HG03139 (cell line): Measurements from ENCODE around the gene PGGHG.
"Not testable (repeated sequence)": the region's sequence is repeated elsewhere in the genome, so short reads cannot be mapped to it uniquely, and the experiment has no call there.

Source experiments
- ATAC-seq: cut with Tn5 transposase; IDR thresholded peaks from one replicate; pipeline ENCODE4 v1.9.1; 2021; ENCODE audit not compliant: unreplicated experiment

The PGGHG gene

GRCh38 chr11:296171-297050, 7.5 kb downstream of the PGGHG start:
- no peak for ATAC-seq

GRCh38 chr11:297051-297585, 8.2 kb downstream of the PGGHG start:
- no peak for ATAC-seq

- ATAC-seq, result no peak
Observed at GRCh38 chr11:297586-298405, 8.9 kb downstream of the PGGHG start.

GRCh38 chr11:298406-299065, 9.6 kb downstream of the PGGHG start:
- no peak for ATAC-seq

- no peak for ATAC-seq
Observed at GRCh38 chr11:299081-299891, 10.4 kb downstream of the PGGHG start, which contains the start of gene IFITM5. Gene IFITM5, minus strand, starts transcription at chr11:299526. Its CDS starts 36 bp downstream, at chr11:299490.

GRCh38 chr11:299951-300735, 11.2 kb downstream of the PGGHG start:
- ATAC-seq, result no peak

GRCh38 chr11:303363-303762, 14.4 kb downstream of the PGGHG start:
- ATAC-seq, result no peak

GRCh38 chr11:304061-304506, 15.2 kb downstream of the PGGHG start:
- ATAC-seq, result no peak

- ATAC-seq, result no peak
Observed at GRCh38 chr11:304915-305843, 16.3 kb downstream of the PGGHG start.

GRCh38 chr11:305844-306211, 16.9 kb downstream of the PGGHG start:
- ATAC-seq, result no peak

- ATAC-seq, result no peak
Observed at GRCh38 chr11:306645-307371, 17.9 kb downstream of the PGGHG start.

- not testable (repeated sequence) for ATAC-seq
Observed at GRCh38 chr11:307766-308708, 19.1 kb downstream of the PGGHG start, which contains the start of gene IFITM2. Gene IFITM2, plus strand, starts transcription at chr11:307816. Its CDS starts 377 bp downstream, at chr11:308193.

- not testable (repeated sequence) for ATAC-seq
Observed at GRCh38 chr11:308740-309665, 20.1 kb downstream of the PGGHG start.

GRCh38 chr11:309979-310572, 21.1 kb downstream of the PGGHG start:
- not testable (repeated sequence) for ATAC-seq
